ENCODE results near the gene NCAM1. TPM values are rescaled to one million over a fixed set of nuclear protein-coding genes. Genes with fewer than 3 reads are reported as not detected.

NCAM1 gene
- total and polyA plus RNA-seq, 2 of the 13 experiments (the other 11 are each of a cell fraction or from before 2014, with no cell fraction given) = 0.05 TPM; not detected in 1

DNA sequence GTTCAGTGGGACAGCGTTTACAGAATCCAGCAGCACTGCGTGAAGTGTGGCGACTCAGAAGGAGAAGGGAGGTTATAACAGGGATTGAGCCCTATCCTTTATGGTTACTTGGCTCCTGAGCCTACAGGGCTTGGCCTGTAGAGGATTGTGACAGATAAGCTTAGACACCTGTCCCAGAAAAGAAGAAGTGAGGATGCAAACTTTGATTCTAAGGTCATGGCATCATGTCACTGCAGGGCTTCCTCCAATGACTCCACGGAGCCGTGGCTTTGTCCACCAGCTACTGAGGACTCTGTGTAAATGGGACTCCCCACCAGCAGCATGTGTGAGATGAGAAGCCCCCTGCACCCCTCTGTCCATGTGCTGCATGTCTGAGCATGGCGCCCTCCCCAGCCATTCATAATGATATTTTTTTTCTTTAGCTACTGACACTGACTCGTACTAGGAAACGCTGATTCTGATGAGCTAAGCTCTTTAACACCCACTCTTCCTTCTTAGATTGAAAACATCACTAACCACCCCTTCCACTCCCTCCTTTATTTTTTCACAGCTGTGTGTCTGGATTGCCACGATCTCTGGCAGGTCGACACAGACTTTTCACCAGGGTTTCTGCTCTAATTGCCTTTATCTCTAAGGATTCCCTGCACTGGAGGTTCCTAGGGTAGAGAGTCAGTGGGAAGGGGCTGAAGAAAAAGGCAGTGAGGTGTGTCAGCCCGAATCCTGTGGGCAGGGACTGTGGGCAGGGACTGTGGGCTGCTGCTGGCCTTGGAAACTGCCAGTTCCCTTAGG lies 287.7 kb downstream of the NCAM1 start:
- no peak overlapping the region for H3K4me3 ChIP-seq (replicated peaks in 1 of 3; ENCODE audit: insufficient read depth in 1 of 3, low read depth in 2 of 3, low read length in 3 of 3)
- no peak overlapping the region for H3K27ac ChIP-seq (ENCODE audit: extremely low read length, insufficient read depth, low read length)
- H3K4me2 ChIP-seq (ENCODE audit: low read depth, low read length) = no peak overlapping the region
- in situ Hi-C loops (cut with HindIII; ENCODE audit: extremely low pct_ligation_motif_present, low pct_unique_long_range_greater_than_20kb) = no loop called here
- 39% methylated on average over 9 of the region's 11 CpGs for WGBS (ENCODE audit: low lambda C conversion rate)
- no peaks in the 10 kb centered on the region for H4K20me1 ChIP-seq (ENCODE audit: insufficient read depth, low read length)
- H3K36me3 ChIP-seq (replicated peaks in 1 of 2; ENCODE audit: control insufficient read depth in 1 of 2, insufficient read depth in 2 of 2, low read length in 2 of 2) = no peaks in the 10 kb centered on the region
- no peak for ATAC-seq
- BruUV-seq (replicated peaks) = no TSS peak
- DNase-seq (ENCODE audit: low spot score) = no peak
- no peaks in the 10 kb centered on the region for H3K79me2 ChIP-seq (ENCODE audit: insufficient read depth, low read length)
- ChIA-PET CTCF (ENCODE audit: low intra/inter-chr PET ratio, low total read pairs) (no interaction called here), POLR2A (no interaction called here)
- intact Hi-C loops (cut with micrococcal nuclease; ENCODE audit: unreplicated experiment) = no loop called here
- no peak overlapping the region for H2AFZ ChIP-seq (ENCODE audit: low read length)
- no peak for FAIRE-seq
- no peak overlapping the region for H3K9ac ChIP-seq (ENCODE audit: insufficient read depth, low read depth, low read length)
- peaks cover 0 to 8% of the 10 kb centered on the region in 2 experiments; a peak in 1 of 5 replicates for H3K27me3 ChIP-seq (ENCODE audit: control insufficient read depth in 1 of 2, insufficient read depth in 2 of 2, low read length in 2 of 2)
- no peaks in the 10 kb centered on the region for H3K9me3 ChIP-seq (ENCODE audit: low read length)
- peaks cover 23% of the 10 kb centered on the region for H3K4me1 ChIP-seq (ENCODE audit: insufficient read depth, low read length)
- TF ChIP-seq ZNF44 (CRISPR knock-in tag; IDR thresholded peaks at IDR 0.05) (no peak), MAFF (IDR thresholded peaks at IDR 0.05; ENCODE audit: low read depth, low read length) (peak; percentile 27; the same call in 1 of the 2 replicates), BHLHE40 (IDR thresholded peaks at IDR 0.05; ENCODE audit: low read length) (no peak), NCOR1 (IDR thresholded peaks at IDR 0.05; ENCODE audit: borderline replicate concordance, low read length) (no peak), ZC3H13 (CRISPR knock-in tag; IDR thresholded peaks at IDR 0.05) (no peak)
- TF ChIP-seq, protein P1, sequence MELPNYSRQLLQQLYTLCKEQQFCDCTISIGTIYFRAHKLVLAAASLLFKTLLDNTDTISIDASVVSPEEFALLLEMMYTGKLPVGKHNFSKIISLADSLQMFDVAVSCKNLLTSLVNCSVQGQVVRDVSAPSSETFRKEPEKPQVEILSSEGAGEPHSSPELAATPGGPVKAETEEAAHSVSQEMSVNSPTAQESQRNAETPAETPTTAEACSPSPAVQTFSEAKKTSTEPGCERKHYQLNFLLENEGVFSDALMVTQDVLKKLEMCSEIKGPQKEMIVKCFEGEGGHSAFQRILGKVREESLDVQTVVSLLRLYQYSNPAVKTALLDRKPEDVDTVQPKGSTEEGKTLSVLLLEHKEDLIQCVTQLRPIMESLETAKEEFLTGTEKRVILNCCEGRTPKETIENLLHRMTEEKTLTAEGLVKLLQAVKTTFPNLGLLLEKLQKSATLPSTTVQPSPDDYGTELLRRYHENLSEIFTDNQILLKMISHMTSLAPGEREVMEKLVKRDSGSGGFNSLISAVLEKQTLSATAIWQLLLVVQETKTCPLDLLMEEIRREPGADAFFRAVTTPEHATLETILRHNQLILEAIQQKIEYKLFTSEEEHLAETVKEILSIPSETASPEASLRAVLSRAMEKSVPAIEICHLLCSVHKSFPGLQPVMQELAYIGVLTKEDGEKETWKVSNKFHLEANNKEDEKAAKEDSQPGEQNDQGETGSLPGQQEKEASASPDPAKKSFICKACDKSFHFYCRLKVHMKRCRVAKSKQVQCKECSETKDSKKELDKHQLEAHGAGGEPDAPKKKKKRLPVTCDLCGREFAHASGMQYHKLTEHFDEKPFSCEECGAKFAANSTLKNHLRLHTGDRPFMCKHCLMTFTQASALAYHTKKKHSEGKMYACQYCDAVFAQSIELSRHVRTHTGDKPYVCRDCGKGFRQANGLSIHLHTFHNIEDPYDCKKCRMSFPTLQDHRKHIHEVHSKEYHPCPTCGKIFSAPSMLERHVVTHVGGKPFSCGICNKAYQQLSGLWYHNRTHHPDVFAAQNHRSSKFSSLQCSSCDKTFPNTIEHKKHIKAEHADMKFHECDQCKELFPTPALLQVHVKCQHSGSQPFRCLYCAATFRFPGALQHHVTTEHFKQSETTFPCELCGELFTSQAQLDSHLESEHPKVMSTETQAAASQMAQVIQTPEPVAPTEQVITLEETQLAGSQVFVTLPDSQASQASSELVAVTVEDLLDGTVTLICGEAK (IDR thresholded peaks at IDR 0.05) = no peak
- TF ChIP-seq, protein P1 (CRISPR knock-in tag; IDR thresholded peaks at IDR 0.05) = no peak
- TF ChIP-seq, protein P2, sequence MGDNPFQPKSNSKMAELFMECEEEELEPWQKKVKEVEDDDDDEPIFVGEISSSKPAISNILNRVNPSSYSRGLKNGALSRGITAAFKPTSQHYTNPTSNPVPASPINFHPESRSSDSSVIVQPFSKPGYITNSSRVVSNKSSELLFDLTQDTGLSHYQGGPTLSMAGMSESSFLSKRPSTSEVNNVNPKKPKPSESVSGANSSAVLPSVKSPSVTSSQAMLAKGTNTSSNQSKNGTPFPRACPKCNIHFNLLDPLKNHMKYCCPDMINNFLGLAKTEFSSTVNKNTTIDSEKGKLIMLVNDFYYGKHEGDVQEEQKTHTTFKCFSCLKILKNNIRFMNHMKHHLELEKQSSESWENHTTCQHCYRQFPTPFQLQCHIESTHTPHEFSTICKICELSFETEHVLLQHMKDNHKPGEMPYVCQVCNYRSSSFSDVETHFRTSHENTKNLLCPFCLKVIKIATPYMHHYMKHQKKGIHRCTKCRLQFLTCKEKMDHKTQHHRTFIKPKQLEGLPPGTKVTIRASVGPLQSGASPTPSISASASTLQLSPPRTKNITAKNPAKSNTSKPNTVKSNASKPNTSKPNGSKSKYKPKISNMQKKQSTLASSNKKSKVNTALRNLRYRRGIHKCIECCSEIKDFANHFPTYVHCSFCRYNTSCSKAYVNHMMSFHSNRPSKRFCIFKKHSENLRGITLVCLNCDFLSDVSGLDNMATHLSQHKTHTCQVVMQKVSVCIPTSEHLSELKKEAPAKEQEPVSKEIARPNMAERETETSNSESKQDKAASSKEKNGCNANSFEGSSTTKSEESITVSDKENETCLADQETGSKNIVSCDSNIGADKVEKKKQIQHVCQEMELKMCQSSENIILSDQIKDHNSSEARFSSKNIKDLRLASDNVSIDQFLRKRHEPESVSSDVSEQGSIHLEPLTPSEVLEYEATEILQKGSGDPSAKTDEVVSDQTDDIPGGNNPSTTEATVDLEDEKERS (CRISPR knock-in tag; IDR thresholded peaks at IDR 0.05) = no peak
